ENCODE results near the gene TET3.
"Not testable (repeated sequence)": the region's sequence is repeated elsewhere in the genome, so short reads cannot be mapped to it uniquely, and the experiment has no call there.

TET3 gene

GRCh38 chr2:73984203-73984921, at the start of gene TET3:
TSS of gene TET3 (plus strand) at chr2:73984910. CDS start at chr2:73986404, 1,494 bp downstream.
- in situ Hi-C loops (cut with HindIII; ENCODE audit: low sequenced_read_pairs): no loop called here

GRCh38 chr2:73935641-73936040, 49.1 kb upstream of the TET3 start:
- in situ Hi-C loops (cut with HindIII; ENCODE audit: low sequenced_read_pairs): no loop called here

- in situ Hi-C loops (cut with HindIII; ENCODE audit: low sequenced_read_pairs): no loop called here
Observed at GRCh38 chr2:73937103-73937885, 47.4 kb upstream of the TET3 start.

GRCh38 chr2:73937899-73938298, 46.8 kb upstream of the TET3 start:
- in situ Hi-C loops (cut with HindIII; ENCODE audit: low sequenced_read_pairs): no loop called here

DNA sequence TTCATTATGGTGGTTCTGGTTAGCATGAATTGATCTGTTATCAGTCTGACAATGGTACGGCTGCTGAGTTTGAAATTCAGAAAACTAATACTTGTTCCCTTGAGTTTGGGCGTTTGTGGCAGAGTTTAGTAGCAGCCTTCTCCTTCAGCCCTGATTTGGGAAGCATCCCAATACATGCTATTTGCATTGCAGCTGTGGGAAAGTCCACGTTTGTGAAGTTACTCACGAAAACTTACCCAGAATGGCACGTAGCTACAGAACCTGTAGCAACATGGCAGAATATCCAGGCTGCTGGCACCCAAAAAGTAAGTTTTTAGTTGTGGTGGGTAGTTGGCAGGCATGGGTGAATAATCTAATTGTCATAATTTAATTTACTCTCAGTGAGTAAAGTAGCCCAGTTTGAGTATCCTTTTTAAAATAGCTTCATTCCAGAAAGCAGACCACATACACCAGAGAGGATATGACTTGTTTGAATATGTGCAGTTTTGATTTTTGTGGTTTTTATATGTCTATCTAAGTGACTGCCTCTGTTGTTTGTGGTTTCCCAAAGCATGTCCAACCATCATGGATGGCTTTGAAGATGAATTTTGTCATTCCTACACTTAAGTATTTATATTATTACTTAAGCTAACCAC, 45.9 kb upstream of the TET3 start:
- in situ Hi-C loops (cut with HindIII; ENCODE audit: low sequenced_read_pairs): no loop called here

- in situ Hi-C loops (cut with HindIII; ENCODE audit: low sequenced_read_pairs): no loop called here
Observed at GRCh38 chr2:73939419-73939818, 45.3 kb upstream of the TET3 start.

GRCh38 chr2:73940066-73940465, 44.6 kb upstream of the TET3 start:
- in situ Hi-C loops (cut with HindIII; ENCODE audit: low sequenced_read_pairs): not testable (repeated sequence)

DNA sequence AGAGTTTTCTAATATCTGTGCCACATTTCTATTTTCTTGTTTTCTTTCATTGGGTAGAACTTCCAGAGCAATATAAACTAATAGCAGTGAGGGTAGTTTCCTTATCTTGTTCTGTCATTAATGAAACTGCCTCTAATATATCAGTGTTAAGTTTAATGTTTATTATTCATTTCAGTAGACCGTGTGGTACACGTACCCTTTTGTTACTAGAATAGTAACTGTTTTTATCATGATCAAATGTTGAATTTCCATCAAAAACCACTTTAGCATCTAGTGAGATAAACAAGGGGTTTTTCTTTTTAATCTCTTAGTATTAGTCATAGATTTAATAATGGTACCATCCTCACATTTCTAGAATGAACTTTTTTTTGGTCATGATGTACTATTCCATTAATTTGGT, 42.0 kb upstream of the TET3 start:
- in situ Hi-C loops (cut with HindIII; ENCODE audit: low sequenced_read_pairs): no loop called here

DNA sequence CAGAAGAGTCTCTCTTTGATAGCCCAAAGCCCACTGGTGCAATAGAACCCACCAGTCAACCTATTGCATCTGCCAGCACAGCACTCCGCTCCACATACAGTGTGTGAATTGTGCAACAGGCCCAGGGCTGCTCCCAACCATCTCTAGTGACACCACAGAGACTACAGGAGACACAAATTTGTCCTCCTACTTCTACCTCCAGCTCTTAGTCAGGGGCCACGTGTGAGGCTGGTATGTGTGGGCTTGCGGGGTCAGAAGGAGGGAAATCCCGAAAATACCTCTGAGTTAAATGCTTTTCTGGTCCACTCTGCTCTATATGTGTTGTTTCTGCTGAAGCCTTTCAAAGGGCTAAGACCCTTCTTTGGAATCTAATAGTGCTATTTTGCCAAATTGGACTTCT, 40.0 kb upstream of the TET3 start:
- in situ Hi-C loops (cut with HindIII; ENCODE audit: low sequenced_read_pairs): no loop called here

DNA sequence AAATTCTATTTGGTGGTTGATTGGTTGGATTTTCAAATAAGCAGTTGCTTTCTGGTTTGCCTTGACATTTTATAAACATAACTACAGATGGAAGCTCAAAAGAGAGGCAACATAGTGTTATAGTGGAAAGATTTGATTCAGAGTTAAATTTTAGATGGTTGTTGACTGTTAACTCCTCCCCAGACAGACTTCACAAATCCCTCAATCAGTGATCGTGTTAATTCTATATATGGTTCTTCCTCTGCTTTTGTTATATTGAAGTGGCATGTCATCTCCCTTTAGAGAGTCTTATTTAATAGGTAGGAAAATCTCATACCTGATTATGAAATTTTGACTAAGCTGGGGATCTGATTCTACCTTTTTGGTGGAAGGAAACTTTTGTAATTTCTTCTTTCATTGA, 38.5 kb upstream of the TET3 start:
- in situ Hi-C loops (cut with HindIII; ENCODE audit: low sequenced_read_pairs): no loop called here

GRCh38 chr2:73946666-73947065, 38.0 kb upstream of the TET3 start:
- in situ Hi-C loops (cut with HindIII; ENCODE audit: low sequenced_read_pairs): no loop called here

DNA sequence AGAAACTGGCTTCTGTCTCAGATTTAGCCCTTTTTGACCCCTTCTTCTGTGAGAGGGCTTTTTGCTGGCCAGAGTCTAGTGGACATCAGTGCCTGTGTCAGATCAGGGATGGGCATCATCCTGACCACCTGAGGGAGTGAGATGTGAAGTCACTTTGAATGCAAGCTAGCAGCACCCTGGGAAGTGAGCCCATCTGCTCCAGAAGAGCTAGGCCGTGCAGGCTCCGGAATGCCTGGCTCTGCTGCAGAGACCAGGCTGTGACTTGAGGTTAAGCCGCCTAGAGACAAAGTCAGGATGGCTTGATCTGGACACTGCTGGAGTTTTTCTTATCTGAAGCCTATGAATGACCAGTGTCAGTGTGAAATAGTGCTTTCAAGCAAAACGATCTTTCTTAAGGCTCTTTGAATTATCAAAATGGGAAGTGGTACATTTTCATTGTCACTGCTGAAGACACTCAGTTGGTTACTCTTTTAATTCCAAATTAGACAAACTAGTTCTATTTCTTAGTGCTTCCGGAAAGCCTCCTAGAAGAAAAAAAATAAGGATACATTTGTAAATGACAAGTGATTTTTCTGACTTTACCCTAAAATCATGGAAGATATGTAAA, 37.2 kb upstream of the TET3 start:
- in situ Hi-C loops (cut with HindIII; ENCODE audit: low sequenced_read_pairs): no loop called here

DNA sequence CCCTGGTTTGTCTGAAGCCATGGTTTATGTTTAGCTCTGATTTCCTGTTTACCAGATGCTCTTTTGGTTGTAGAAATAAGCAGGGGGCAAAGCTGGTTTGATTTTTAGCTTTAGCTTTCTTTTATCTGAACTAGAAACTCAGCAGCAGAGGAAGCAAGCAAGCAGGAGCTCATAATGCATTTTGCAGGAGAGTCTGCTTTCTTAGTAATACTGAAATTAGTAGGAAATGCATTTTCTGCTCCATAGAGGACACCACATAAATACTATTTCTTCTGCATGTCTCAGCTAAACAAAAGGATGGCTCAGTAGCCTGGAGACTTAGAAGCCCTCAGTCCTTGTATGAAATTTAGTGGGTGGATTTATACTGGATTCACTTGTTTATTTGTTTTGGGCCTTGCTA, 34.9 kb upstream of the TET3 start:
- in situ Hi-C loops (cut with HindIII; ENCODE audit: low sequenced_read_pairs): no loop called here

DNA sequence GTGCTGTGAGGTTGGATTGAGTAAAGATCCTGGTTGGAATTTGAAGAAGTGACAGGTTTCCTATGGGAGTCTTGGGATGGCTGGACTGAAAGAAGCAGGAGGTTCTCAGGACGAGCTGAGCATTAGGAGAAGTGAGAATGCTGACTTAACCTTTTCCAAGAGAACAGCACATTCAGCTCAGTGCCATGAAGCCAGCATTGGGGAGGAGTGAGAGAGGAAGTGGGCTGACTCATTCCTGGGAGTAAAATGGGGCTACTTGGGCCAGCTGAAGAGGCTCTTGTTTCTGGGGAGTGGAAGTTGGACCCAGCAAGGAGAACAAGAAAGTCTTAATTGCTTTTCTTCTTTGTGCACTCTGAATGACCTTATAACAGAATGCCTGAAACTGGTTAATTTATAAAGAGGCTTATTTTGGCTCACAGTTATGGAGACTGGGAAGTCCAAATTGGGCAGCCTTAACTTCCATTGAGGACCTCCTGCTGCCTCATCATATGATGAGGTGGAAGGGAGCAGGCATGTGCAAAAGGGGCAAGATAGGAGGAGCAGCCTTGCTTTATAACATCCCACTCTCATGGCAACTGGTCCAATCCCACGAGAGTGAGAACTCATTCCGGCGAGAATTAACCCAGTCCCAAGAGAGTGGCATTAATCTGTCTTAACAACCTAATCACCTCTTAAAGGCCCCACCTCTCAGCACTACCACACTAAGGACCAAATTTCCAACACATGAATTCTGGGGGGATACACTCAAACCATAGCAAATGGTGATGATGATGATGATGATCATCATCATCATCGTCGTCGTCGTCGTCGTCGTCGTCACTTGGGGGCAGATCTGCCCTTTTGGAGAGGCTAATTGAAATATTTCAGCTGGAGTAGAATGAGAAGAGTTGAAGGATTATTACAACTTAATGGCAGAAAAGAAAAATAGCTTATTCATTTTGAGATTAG, 31.9 kb upstream of the TET3 start:
- in situ Hi-C loops (cut with HindIII; ENCODE audit: low sequenced_read_pairs): no loop called here

- in situ Hi-C loops (cut with HindIII; ENCODE audit: low sequenced_read_pairs): no loop called here
Observed at GRCh38 chr2:73956218-73956865, 28.4 kb upstream of the TET3 start.

DNA sequence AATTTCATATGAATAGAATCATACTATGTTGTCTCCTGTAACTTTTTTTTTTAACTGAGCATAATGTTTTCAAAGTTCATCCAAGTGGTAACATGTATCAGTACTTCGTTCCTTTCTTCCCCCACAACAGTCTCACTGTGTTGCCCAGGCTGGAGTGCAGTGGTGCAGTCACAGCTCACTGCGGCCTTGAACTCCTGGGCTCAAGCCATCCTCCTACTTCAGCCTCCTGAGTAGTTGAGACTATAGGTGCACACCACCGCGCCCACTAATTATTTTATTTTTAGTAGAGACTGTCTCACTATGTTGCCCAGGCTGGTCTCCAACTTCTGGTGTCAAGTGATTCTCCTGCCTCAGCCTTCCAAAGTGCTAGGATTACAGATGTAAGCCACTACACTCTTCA, 23.4 kb upstream of the TET3 start:
- in situ Hi-C loops (cut with HindIII; ENCODE audit: low sequenced_read_pairs): no loop called here

DNA sequence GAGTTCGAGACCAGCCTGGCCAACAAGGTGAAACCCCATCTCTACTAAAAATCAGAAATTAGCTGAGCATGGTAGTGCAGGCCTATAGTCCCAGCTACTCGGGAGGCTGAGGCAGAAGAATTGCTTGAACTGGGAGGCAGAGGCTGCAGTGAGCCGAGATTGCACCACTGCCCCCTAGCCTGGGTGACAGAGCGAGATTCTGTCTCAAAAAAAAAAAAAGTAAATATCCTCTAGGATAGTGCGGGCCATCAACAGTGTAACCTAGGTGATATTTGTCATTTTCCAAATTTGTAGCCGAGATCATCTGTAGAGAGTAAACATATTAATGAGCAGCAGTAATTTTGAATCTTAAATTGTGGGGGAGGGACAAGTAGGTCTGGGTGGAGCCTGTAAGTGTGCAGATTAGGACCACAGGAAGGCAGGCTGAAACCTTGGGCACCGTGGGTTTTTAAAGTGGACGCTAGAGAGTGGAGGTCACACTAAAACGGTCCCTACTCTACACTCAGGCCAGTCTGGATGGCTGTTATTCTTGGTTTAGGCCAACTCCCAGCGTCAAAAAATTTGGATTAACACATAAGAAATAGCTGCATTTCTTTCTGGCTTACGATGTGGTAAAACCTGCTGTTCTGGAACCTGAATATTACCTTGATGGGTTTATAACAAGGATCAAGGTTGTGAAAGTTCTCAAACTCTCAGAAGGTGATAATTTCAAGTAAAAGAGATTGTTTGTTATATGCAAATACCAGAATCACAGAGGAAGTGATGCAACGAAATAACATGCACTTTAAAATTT, 22.7 kb upstream of the TET3 start:
- in situ Hi-C loops (cut with HindIII; ENCODE audit: low sequenced_read_pairs): no loop called here

DNA sequence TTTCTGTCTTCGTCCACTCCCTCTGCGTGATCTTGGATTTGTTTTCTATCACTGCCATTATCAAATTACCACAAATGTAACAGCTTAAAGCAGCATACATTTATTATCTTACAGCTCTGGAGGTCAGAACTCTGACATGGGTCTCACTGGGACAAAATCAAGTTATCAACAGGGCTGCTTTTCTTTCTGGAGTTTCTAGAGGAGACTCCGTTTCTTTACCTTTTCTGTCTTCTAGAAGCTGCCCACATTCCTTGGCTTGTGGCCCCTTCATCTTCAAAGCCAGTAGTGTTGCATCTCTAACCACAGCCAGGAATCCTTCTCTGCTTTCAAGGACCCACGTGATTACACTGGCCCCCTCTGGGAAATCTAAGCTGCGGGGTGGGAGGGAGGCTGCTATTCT, 21.9 kb upstream of the TET3 start:
- in situ Hi-C loops (cut with HindIII; ENCODE audit: low sequenced_read_pairs): no loop called here
